ENCODE data around the gene STARD3. TPM values are rescaled to one million over a fixed set of nuclear protein-coding genes. Genes with fewer than 3 reads are reported as not detected.

STARD3 gene
- total RNA-seq, 1 experiment from 2014 or later: 44.8 TPM

- H3K4me3 ChIP-seq (ENCODE audit: low read depth in 2 of 2, low read length in 2 of 2): peak overlapping the region in 1 of 2 experiments; percentile 19; a peak in 1 of 4 replicates
- CTCF ChIA-PET: interaction anchor here (0.6 to 1.5 kb wide), 10 partner anchors 9 to 127 kb away, joined by 3 to 11 read pairs (median 4); no protein-coding TSS in a partner anchor
- POLR2A ChIA-PET: no interaction called here
- intact Hi-C loops (cut with micrococcal nuclease; ENCODE audit: unreplicated experiment): loop anchor here (5.0 kb wide), 2 partner anchors 50 to 75 kb away; no protein-coding TSS in a partner anchor
- no TSS peak for BruUV-seq (replicated peaks)
- no peak overlapping the region for H3K27ac ChIP-seq (ENCODE audit: low read length)
- H3K36me3 ChIP-seq (ENCODE audit: control insufficient read depth, insufficient read depth, low read length): no peaks in the 10 kb centered on the region
- TF ChIP-seq TCF7L2 (IDR thresholded peaks at IDR 0.05; ENCODE audit: low read depth, low read length) (no peak), SIN3A (IDR thresholded peaks at IDR 0.05; ENCODE audit: borderline replicate concordance, insufficient read depth, low read depth, low read length) (no peak), POLR2AphosphoS5 (IDR thresholded peaks at IDR 0.05; ENCODE audit: low read depth, low read length) (no peak), CTCF (IDR thresholded peaks at IDR 0.05) (no peak)
- TF ChIP-seq, protein P1, sequence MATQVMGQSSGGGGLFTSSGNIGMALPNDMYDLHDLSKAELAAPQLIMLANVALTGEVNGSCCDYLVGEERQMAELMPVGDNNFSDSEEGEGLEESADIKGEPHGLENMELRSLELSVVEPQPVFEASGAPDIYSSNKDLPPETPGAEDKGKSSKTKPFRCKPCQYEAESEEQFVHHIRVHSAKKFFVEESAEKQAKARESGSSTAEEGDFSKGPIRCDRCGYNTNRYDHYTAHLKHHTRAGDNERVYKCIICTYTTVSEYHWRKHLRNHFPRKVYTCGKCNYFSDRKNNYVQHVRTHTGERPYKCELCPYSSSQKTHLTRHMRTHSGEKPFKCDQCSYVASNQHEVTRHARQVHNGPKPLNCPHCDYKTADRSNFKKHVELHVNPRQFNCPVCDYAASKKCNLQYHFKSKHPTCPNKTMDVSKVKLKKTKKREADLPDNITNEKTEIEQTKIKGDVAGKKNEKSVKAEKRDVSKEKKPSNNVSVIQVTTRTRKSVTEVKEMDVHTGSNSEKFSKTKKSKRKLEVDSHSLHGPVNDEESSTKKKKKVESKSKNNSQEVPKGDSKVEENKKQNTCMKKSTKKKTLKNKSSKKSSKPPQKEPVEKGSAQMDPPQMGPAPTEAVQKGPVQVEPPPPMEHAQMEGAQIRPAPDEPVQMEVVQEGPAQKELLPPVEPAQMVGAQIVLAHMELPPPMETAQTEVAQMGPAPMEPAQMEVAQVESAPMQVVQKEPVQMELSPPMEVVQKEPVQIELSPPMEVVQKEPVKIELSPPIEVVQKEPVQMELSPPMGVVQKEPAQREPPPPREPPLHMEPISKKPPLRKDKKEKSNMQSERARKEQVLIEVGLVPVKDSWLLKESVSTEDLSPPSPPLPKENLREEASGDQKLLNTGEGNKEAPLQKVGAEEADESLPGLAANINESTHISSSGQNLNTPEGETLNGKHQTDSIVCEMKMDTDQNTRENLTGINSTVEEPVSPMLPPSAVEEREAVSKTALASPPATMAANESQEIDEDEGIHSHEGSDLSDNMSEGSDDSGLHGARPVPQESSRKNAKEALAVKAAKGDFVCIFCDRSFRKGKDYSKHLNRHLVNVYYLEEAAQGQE (IDR thresholded peaks at IDR 0.05; ENCODE audit: insufficient read depth in 1 of 2, low read depth in 2 of 2, low read length in 1 of 2): no peak
- in situ Hi-C loops (cut with HindIII; ENCODE audit: low pct_unique_long_range_greater_than_20kb, low sequenced_read_pairs): no loop called here
- DNase-seq (ENCODE audit: low read depth, low spot score) (no peak), ATAC-seq (peak; percentile 19)
- peaks cover 4% of the 10 kb centered on the region; the same call in 1 of the 2 replicates for H3K4me1 ChIP-seq (ENCODE audit: control insufficient read depth, insufficient read depth, low read length)
- no peaks in the 10 kb centered on the region for H3K9me3 ChIP-seq (ENCODE audit: control insufficient read depth, insufficient read depth, low read depth, low read length)
- H3K27me3 ChIP-seq (ENCODE audit: control insufficient read depth, insufficient read depth, low read length): no peaks in the 10 kb centered on the region
Measured at GRCh38 chr17:39622380-39623006, 14.5 kb upstream of the STARD3 start.

GRCh38 chr17:39623356-39623950 is 13.5 kb upstream of the STARD3 start:
- Histone ChIP-seq H3K27ac (ENCODE audit: low read length) (no peak overlapping the region), H3K27me3 (ENCODE audit: control insufficient read depth, insufficient read depth, low read length) (no peaks in the 10 kb centered on the region), H3K4me3 (ENCODE audit: low read depth in 2 of 2, low read length in 2 of 2) (no peak overlapping the region), H3K9me3 (ENCODE audit: control insufficient read depth, insufficient read depth, low read depth, low read length) (no peaks in the 10 kb centered on the region), H3K4me1 (ENCODE audit: control insufficient read depth, insufficient read depth, low read length) (peaks cover 7% of the 10 kb centered on the region; the same call in 1 of the 2 replicates), H3K36me3 (ENCODE audit: control insufficient read depth, insufficient read depth, low read length) (no peaks in the 10 kb centered on the region)
- DNase-seq (ENCODE audit: low read depth, low spot score) (peak; percentile 32), ATAC-seq (peak; percentile 69)
- intact Hi-C loops (cut with micrococcal nuclease; ENCODE audit: unreplicated experiment): loop anchor here (5.0 kb wide), 2 partner anchors 49 to 76 kb away; no protein-coding TSS in a partner anchor
- CTCF ChIA-PET: interaction anchor here (0.6 to 1.2 kb wide), 6 partner anchors 8 to 371 kb away, joined by 3 to 8 read pairs (median 5); no protein-coding TSS in a partner anchor
- POLR2A ChIA-PET: interaction anchor here (1.0 kb wide), 1 partner anchor 161 kb away, joined by 4 read pairs; no protein-coding TSS in a partner anchor
- TF ChIP-seq TCF7L2 (IDR thresholded peaks at IDR 0.05; ENCODE audit: low read depth, low read length) (no peak), CTCF (IDR thresholded peaks at IDR 0.05) (peak; percentile 84), POLR2AphosphoS5 (IDR thresholded peaks at IDR 0.05; ENCODE audit: low read depth, low read length) (no peak), SIN3A (IDR thresholded peaks at IDR 0.05; ENCODE audit: borderline replicate concordance, insufficient read depth, low read depth, low read length) (no peak)
- TF ChIP-seq, protein P1 (IDR thresholded peaks at IDR 0.05; ENCODE audit: insufficient read depth in 1 of 2, low read depth in 2 of 2, low read length in 1 of 2): no peak
- no TSS peak for BruUV-seq (replicated peaks)
- in situ Hi-C loops (cut with HindIII; ENCODE audit: low pct_unique_long_range_greater_than_20kb, low sequenced_read_pairs): no loop called here
